Measurements from ENCODE around the gene UGT8.

The UGT8 gene

GRCh38 chr4:114636192-114636935, 37.8 kb downstream of the UGT8 start:
- no peak overlapping the region for H3K4me3 ChIP-seq (ENCODE audit: control insufficient read depth, low read depth, low read length)
- DNase-seq (ENCODE audit: low read depth), result no peak
- no peak for TF ChIP-seq CTCF (conservative IDR thresholded peaks at IDR 0.05; ENCODE audit: control insufficient read depth, insufficient read depth, low read depth, low read length)

- no peak for TF ChIP-seq CTCF (conservative IDR thresholded peaks at IDR 0.05; ENCODE audit: control insufficient read depth, insufficient read depth, low read depth, low read length)
- no peak for DNase-seq (ENCODE audit: low read depth)
- no peak overlapping the region for H3K4me3 ChIP-seq (ENCODE audit: control insufficient read depth, low read depth, low read length)
Measured at GRCh38 chr4:114642173-114642780, 43.7 kb downstream of the UGT8 start.

- no peak overlapping the region for H3K4me3 ChIP-seq (ENCODE audit: control insufficient read depth, low read depth, low read length)
- TF ChIP-seq CTCF (conservative IDR thresholded peaks at IDR 0.05; ENCODE audit: control insufficient read depth, insufficient read depth, low read depth, low read length), result no peak
- no peak for DNase-seq (ENCODE audit: low read depth)
Measured at GRCh38 chr4:114649908-114650307, 51.3 kb downstream of the UGT8 start.

- no peak for TF ChIP-seq CTCF (conservative IDR thresholded peaks at IDR 0.05; ENCODE audit: control insufficient read depth, insufficient read depth, low read depth, low read length)
- no peak for DNase-seq (ENCODE audit: low read depth)
- no peak overlapping the region for H3K4me3 ChIP-seq (ENCODE audit: control insufficient read depth, low read depth, low read length)
Measured at GRCh38 chr4:114653675-114654074, 55.1 kb downstream of the UGT8 start.

GRCh38 chr4:114654592-114654991, 56.0 kb downstream of the UGT8 start:
- TF ChIP-seq CTCF (conservative IDR thresholded peaks at IDR 0.05; ENCODE audit: control insufficient read depth, insufficient read depth, low read depth, low read length), result no peak
- no peak for DNase-seq (ENCODE audit: low read depth)
- no peak overlapping the region for H3K4me3 ChIP-seq (ENCODE audit: control insufficient read depth, low read depth, low read length)

GRCh38 chr4:114658179-114658578, 59.6 kb downstream of the UGT8 start:
- TF ChIP-seq CTCF (conservative IDR thresholded peaks at IDR 0.05; ENCODE audit: control insufficient read depth, insufficient read depth, low read depth, low read length), result no peak
- no peak overlapping the region for H3K4me3 ChIP-seq (ENCODE audit: control insufficient read depth, low read depth, low read length)
- DNase-seq (ENCODE audit: low read depth), result no peak

Measured in fibroblast of mammary gland (primary cell).